Smooth muscle cell (in vitro differentiated cells): ENCODE measurements around the gene DMRTC2. TPM values are rescaled to one million over a fixed set of nuclear protein-coding genes. Genes with fewer than 3 reads are reported as not detected.
A peak's percentile ranks its signal among the peaks of the same experiment; 100 is the strongest.

Source experiments
- DNase-seq: peaks from one replicate; lab custom pipeline; 2025; ENCODE audit not compliant: unreplicated experiment; lab: John Stamatoyannopoulos, UW
- H2AFZ ChIP-seq: fragments of 200-600 bp; sonication (generic); 2 replicates; pipeline ENCODE4 v1.6.0; 2016; ENCODE audit warnings: antibody characterized with exemption, low read depth, mild to moderate bottlenecking
- H3F3A ChIP-seq: fragments of 200-600 bp; sonication (generic); 2 replicates; pipeline ENCODE4 v1.6.0; 2017; ENCODE audit warnings: antibody characterized with exemption, low read depth
- H3K27ac ChIP-seq: fragments of 200-600 bp; sonication (generic); 2 replicates; pipeline ENCODE4 v1.5.1; 2016; ENCODE audit warnings: low read depth, mild to moderate bottlenecking
- H3K27me3 ChIP-seq: fragments of 200-600 bp; sonication (generic); 2 replicates; pipeline ENCODE4 v1.6.1; 2016; ENCODE audit warnings: low read depth, mild to moderate bottlenecking
- H3K36me3 ChIP-seq: fragments of 200-600 bp; sonication (generic); 2 replicates; pipeline ENCODE4 v1.5.1; 2016; ENCODE audit warnings: low read depth
- H3K4me1 ChIP-seq: fragments of 200-600 bp; sonication (generic); 2 replicates; pipeline ENCODE4 v1.5.1; 2016; ENCODE audit warnings: low read depth
- H3K4me2 ChIP-seq: fragments of 200-600 bp; sonication (generic); 2 replicates; pipeline ENCODE4 v1.6.0; 2016; ENCODE audit warnings: mild to moderate bottlenecking
- H3K4me3 ChIP-seq: fragments of 200-600 bp; sonication (generic); 2 replicates; pipeline ENCODE4 v1.5.1; 2016; ENCODE audit warnings: mild to moderate bottlenecking
- H3K79me2 ChIP-seq: fragments of 200-600 bp; sonication (generic); 2 replicates; pipeline ENCODE4 v1.6.0; 2016; ENCODE audit warnings: low read depth, mild to moderate bottlenecking
- H3K9ac ChIP-seq: fragments of 200-600 bp; sonication (generic); 2 replicates; pipeline ENCODE4 v1.6.0; 2016; ENCODE audit warnings: low read depth
- H3K9me3 ChIP-seq: fragments of 200-600 bp; sonication (generic); replicated peaks from 2 replicates; pipeline ENCODE4 v1.5.1; 2016; ENCODE audit warnings: low read depth
- H4K20me1 ChIP-seq: fragments of 200-600 bp; sonication (generic); 2 replicates; pipeline ENCODE4 v1.6.0; 2016; ENCODE audit warnings: low read depth
- WGBS: methylation state at CpG from one replicate; pipeline ENCODE4 v1.1.7; 2016; ENCODE audit warnings: low lambda C conversion rate; 5-methylcytosine and 5-hydroxymethylcytosine counted together
- polyA plus RNA-seq: library from polyadenylated mRNA; unstranded; fragments of >200 nt; fragmentation: Nextera tagmentation; extraction: Ambion mirVana; gene quantifications from 2 replicates; pipeline ENCODE4 v1.2.1, GENCODE V29; 2016
- total RNA-seq: library from RNA; depleted of rRNA; stranded (reverse); fragments of >200 nt; gene quantifications from 2 replicates; pipeline ENCODE4 v1.2.3, GENCODE V29; 2014
- TF ChIP-seq, protein P1 (sequence below): fragments of 200-600 bp; sonication (generic); IDR thresholded peaks from 2 replicates; pipeline ENCODE4 v1.5.1; 2017; ENCODE audit warnings: borderline replicate concordance, mild to moderate bottlenecking, antibody characterized with exemption; ENCODE audit not compliant: insufficient read depth, poor library complexity, severe bottlenecking

Gene DMRTC2
- total and polyA plus RNA-seq, 2 experiments from 2014 or later = not detected

- peak overlapping the region; percentile 75 for H3K9ac ChIP-seq
- peak overlapping the region; percentile 88 for H2AFZ ChIP-seq
- TF ChIP-seq, protein P1, sequence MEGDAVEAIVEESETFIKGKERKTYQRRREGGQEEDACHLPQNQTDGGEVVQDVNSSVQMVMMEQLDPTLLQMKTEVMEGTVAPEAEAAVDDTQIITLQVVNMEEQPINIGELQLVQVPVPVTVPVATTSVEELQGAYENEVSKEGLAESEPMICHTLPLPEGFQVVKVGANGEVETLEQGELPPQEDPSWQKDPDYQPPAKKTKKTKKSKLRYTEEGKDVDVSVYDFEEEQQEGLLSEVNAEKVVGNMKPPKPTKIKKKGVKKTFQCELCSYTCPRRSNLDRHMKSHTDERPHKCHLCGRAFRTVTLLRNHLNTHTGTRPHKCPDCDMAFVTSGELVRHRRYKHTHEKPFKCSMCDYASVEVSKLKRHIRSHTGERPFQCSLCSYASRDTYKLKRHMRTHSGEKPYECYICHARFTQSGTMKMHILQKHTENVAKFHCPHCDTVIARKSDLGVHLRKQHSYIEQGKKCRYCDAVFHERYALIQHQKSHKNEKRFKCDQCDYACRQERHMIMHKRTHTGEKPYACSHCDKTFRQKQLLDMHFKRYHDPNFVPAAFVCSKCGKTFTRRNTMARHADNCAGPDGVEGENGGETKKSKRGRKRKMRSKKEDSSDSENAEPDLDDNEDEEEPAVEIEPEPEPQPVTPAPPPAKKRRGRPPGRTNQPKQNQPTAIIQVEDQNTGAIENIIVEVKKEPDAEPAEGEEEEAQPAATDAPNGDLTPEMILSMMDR = no peak
- peak overlapping the region; percentile 83 for H3K4me3 ChIP-seq
- no peaks in the 10 kb centered on the region for H3K9me3 ChIP-seq
- H3K4me1 ChIP-seq = no peaks in the 10 kb centered on the region
- H3K36me3 ChIP-seq = no peaks in the 10 kb centered on the region
- DNase-seq = peak; percentile 68
- H3F3A ChIP-seq = peaks cover 17% of the 10 kb centered on the region
- H4K20me1 ChIP-seq = peaks cover 17% of the 10 kb centered on the region
- no peaks in the 10 kb centered on the region for H3K27me3 ChIP-seq
- under 1% methylated on average over 59 of the region's 66 CpGs for WGBS
- peak overlapping the region; percentile 96 for H3K4me2 ChIP-seq
- H3K79me2 ChIP-seq = peaks cover 23% of the 10 kb centered on the region
- no peak overlapping the region for H3K27ac ChIP-seq
Measured at GRCh38 chr19:41883821-41884733, 39.2 kb downstream of the DMRTC2 start.

GRCh38 chr19:41886761-41887710 is 42.2 kb downstream of the DMRTC2 start:
- Histone ChIP-seq H3K36me3 (no peaks in the 10 kb centered on the region), H3K79me2 (peaks cover 23% of the 10 kb centered on the region), H3K4me1 (no peaks in the 10 kb centered on the region), H3K4me2 (peak overlapping the region; percentile 63), H3K4me3 (no peak overlapping the region), H3K27ac (peak overlapping the region; percentile 83), H3K9me3 (no peaks in the 10 kb centered on the region), H2AFZ (no peak overlapping the region), H3F3A (peaks cover 17% of the 10 kb centered on the region), H3K9ac (peak overlapping the region; percentile 44), H4K20me1 (peaks cover 46% of the 10 kb centered on the region), H3K27me3 (no peaks in the 10 kb centered on the region)
- WGBS = 65% methylated on average over 12 of the region's 13 CpGs
- TF ChIP-seq, protein P1 = no peak
- no peak for DNase-seq

DNA sequence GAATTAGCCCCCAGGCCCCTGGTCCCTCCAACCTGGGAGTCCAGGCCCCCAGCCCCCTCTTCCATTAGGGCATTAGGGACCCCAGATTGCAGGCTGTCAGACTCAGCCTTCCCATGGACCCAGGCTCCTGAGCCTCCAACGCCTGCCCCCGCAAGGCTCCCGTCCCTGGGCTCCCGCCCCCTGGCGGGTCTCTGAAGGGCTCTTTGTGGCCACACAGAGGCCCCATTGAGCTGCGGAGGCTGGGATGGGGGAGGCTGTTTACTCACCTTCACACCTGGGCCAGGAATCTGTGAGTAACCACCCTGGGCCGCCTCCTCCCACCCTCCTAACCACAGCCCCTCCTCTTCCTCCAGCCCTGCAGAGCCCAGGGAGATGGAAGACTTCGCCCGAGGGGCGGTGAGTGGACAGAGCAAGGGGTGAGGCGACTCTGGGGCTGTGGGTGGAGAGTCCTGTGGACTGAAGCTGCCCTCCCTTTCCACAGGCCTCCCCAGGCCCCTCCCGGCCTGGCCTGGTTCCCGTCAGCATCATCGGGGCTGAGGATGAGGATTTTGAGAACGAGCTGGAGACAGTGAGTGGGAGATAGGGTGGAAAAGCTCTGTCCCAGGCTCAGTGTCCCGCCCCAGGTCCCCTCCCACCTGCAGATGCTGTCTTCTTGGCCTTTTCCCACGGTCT is 43.0 kb downstream of the DMRTC2 start:
- 48% methylated on average over 16 of the region's 17 CpGs for WGBS
- Histone ChIP-seq H3K27ac (peak overlapping the region; percentile 83), H3F3A (peaks cover 10% of the 10 kb centered on the region), H4K20me1 (peaks cover 54% of the 10 kb centered on the region), H3K27me3 (no peaks in the 10 kb centered on the region), H3K36me3 (no peaks in the 10 kb centered on the region), H2AFZ (no peak overlapping the region), H3K4me1 (no peaks in the 10 kb centered on the region), H3K79me2 (peaks cover 23% of the 10 kb centered on the region), H3K4me3 (no peak overlapping the region), H3K4me2 (peak overlapping the region; percentile 63), H3K9ac (peak overlapping the region; percentile 44), H3K9me3 (no peaks in the 10 kb centered on the region)
- no peak for DNase-seq
- TF ChIP-seq, protein P1 = peak; percentile 16
